ENCODE data around the gene RNF152. TPM values are rescaled to one million over a fixed set of nuclear protein-coding genes. Genes with fewer than 3 reads are reported as not detected.
A peak's percentile ranks its signal among the peaks of the same experiment; 100 is the strongest.

Gene RNF152
- total RNA-seq, 1 experiment from 2014 or later, result 2.0 TPM

DNA sequence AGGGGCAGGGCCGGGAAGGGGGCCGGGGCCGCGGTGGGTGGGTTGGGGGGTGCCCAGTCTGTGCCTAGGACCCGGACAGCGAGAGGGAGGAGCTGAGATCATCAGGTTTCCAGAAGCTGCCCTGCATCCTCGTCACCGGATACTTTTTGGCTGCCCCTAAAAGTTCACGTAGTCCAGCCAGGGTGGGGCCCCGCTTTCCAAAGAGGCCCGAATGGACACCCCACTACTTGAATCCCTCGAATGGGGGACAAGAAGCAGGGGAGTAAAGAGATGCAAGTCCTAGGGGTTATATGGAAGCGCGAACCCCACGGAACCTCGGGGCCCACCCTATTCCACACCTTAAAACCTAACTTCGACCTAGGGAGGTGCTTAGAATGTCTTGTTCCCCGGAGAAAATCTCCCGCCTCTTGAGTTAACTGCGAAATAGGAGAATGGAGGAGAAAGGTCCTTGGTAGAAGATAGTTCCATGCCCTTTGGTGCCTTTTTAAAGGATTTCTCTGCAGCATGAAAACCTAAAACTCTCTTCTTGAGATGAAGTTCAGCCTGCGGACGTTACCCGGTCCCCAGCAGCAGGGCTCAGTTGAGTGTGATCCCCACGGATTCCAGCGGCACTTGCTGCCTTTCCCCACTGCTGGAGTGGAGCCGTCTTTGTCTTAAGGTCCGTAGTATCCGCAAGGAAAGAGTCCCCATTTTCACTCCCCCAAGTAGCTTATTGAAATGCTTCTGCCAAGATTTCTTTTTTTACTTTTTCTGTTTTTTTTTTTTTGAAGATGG lies 2.1 kb upstream of the RNF152 start:
- H3K9me3 ChIP-seq (ENCODE audit: low read length), result no peaks in the 10 kb centered on the region
- H3F3A ChIP-seq (ENCODE audit: low read length, unreplicated experiment), result no peaks in the 10 kb centered on the region
- H3K4me1 ChIP-seq (ENCODE audit: insufficient read depth, low read length), result peaks cover 12% of the 10 kb centered on the region
- H3K9me2 ChIP-seq (replicated peaks; ENCODE audit: low read length), result no peaks in the 10 kb centered on the region
- no peak for TF ChIP-seq EZH2phosphoT487 (IDR thresholded peaks at IDR 0.05; ENCODE audit: borderline replicate concordance, low read length)
- TF ChIP-seq, protein P1, sequence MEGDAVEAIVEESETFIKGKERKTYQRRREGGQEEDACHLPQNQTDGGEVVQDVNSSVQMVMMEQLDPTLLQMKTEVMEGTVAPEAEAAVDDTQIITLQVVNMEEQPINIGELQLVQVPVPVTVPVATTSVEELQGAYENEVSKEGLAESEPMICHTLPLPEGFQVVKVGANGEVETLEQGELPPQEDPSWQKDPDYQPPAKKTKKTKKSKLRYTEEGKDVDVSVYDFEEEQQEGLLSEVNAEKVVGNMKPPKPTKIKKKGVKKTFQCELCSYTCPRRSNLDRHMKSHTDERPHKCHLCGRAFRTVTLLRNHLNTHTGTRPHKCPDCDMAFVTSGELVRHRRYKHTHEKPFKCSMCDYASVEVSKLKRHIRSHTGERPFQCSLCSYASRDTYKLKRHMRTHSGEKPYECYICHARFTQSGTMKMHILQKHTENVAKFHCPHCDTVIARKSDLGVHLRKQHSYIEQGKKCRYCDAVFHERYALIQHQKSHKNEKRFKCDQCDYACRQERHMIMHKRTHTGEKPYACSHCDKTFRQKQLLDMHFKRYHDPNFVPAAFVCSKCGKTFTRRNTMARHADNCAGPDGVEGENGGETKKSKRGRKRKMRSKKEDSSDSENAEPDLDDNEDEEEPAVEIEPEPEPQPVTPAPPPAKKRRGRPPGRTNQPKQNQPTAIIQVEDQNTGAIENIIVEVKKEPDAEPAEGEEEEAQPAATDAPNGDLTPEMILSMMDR (conservative IDR thresholded peaks at IDR 0.05; ENCODE audit: low read depth, low read length), result no peak
- TF ChIP-seq EZH2 (IDR thresholded peaks at IDR 0.05; ENCODE audit: low read length, unreplicated experiment), result no peak
- BruUV-seq (replicated peaks), result no TSS peak
- H3K4me3 ChIP-seq (ENCODE audit: low read length), result peak overlapping the region; percentile 74
- intact Hi-C loops (cut with micrococcal nuclease), result loop anchor here (10.0 kb wide), 1 partner anchor 310 kb away; no protein-coding TSS in a partner anchor
- no peak overlapping the region for H3K9ac ChIP-seq (ENCODE audit: low read length)
- H3K27ac ChIP-seq (ENCODE audit: low read length), result no peak overlapping the region
- CTCF ChIA-PET, result no interaction called here
- no peaks in the 10 kb centered on the region for H4K20me1 ChIP-seq (ENCODE audit: low read length)
- H3K4me2 ChIP-seq (ENCODE audit: low read length), result peak overlapping the region; percentile 87
- H3K36me3 ChIP-seq (ENCODE audit: low read depth, low read length), result no peaks in the 10 kb centered on the region
- H3K79me2 ChIP-seq (ENCODE audit: low read length), result no peaks in the 10 kb centered on the region
- ATAC-seq, result no peak
- no peaks in the 10 kb centered on the region for H3K27me3 ChIP-seq (ENCODE audit: low read length)
- H2AFZ ChIP-seq (ENCODE audit: low read length), result peak overlapping the region; percentile 97
- POLR2A ChIA-PET (ENCODE audit: unreplicated experiment), result no interaction called here
- DNase-seq, result no peak

DNA sequence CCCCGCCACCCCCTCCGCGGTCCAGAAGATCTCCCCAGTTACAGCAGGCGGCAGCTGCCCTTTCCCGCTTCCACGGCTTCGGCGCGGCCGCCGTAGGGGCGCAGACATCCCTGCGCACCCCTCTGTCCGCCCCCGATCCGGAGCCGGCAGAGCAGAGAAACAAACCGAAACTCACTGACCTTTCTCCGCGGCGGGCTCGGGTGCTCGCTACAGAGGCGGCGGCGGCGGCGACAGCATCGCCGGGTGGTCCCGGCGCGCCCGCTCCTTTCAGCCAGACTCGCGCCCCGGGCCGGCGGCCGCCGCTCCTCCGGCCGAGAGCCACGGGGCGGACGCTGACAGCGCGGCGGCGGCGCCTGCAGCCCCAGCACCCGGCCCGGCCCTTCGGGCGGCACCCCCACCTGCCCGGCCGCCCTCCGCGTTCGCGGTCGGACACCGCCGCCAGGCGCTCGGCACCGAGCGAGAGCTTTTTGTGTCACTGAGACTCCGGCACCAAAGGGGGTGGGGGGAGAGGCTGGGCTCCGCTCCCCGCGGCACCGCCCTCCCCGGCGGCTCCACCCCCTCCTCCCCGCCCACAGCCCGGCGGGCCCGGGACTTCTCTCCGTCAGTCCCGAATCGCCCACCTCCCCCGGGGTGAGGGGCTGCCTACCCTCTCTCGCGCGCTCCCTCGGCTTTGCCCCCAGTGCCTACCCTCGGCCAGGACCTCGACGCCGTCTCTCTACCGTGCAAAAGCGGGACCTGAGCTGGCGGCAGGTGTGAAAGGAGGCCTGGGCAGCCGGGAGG lies 1.4 kb upstream of the RNF152 start:
- intact Hi-C loops (cut with micrococcal nuclease), result loop anchor here (10.0 kb wide), 1 partner anchor 309 kb away; no protein-coding TSS in a partner anchor

More for the DNA sequence above, 1.4 kb upstream of the RNF152 start:
- DNase-seq, result peak; percentile 62
- H3K9me3 ChIP-seq (ENCODE audit: low read length), result no peaks in the 10 kb centered on the region
- CTCF ChIA-PET, result interaction anchor here (0.6 to 0.7 kb wide), 2 partner anchors 135 to 1908 kb away, joined by 3 read pairs; no protein-coding TSS in a partner anchor
- H3K79me2 ChIP-seq (ENCODE audit: low read length), result no peaks in the 10 kb centered on the region
- peak overlapping the region; percentile 74 for H3K4me3 ChIP-seq (ENCODE audit: low read length)
- peak; percentile 89 for ATAC-seq
- BruUV-seq (replicated peaks), result no TSS peak
- H3K27me3 ChIP-seq (ENCODE audit: low read length), result no peaks in the 10 kb centered on the region
- H3K36me3 ChIP-seq (ENCODE audit: low read depth, low read length), result no peaks in the 10 kb centered on the region
- no peaks in the 10 kb centered on the region for H3F3A ChIP-seq (ENCODE audit: low read length, unreplicated experiment)
- POLR2A ChIA-PET (ENCODE audit: unreplicated experiment), result no interaction called here
- H3K27ac ChIP-seq (ENCODE audit: low read length), result no peak overlapping the region
- peak overlapping the region; percentile 97 for H2AFZ ChIP-seq (ENCODE audit: low read length)
- TF ChIP-seq EZH2phosphoT487 (IDR thresholded peaks at IDR 0.05; ENCODE audit: borderline replicate concordance, low read length) (no peak), EZH2 (IDR thresholded peaks at IDR 0.05; ENCODE audit: low read length, unreplicated experiment) (no peak)
- TF ChIP-seq, protein P1 (conservative IDR thresholded peaks at IDR 0.05; ENCODE audit: low read depth, low read length), result no peak
- no peaks in the 10 kb centered on the region for H3K9me2 ChIP-seq (replicated peaks; ENCODE audit: low read length)
- H3K4me2 ChIP-seq (ENCODE audit: low read length), result peak overlapping the region; percentile 87
- peaks cover 12% of the 10 kb centered on the region for H3K4me1 ChIP-seq (ENCODE audit: insufficient read depth, low read length)
- no peaks in the 10 kb centered on the region for H4K20me1 ChIP-seq (ENCODE audit: low read length)
- no peak overlapping the region; the same call in 1 of the 2 replicates for H3K9ac ChIP-seq (ENCODE audit: low read length)

Data from PC-3 (cell line).